ENCODE measurements around the gene ZNF281. TPM values are rescaled to one million over a fixed set of nuclear protein-coding genes. Genes with fewer than 3 reads are reported as not detected.
A peak's percentile ranks its signal among the peaks of the same experiment; 100 is the strongest.

ZNF281 gene
- total RNA-seq, 1 experiment from 2014 or later = 47.7 TPM

- DNase-seq (ENCODE audit: low spot score) (no peak), ATAC-seq (no peak)
- Mint-ChIP-seq H3K9me3 (peaks cover 15% of the 10 kb centered on the region), H3K4me3 (no peak overlapping the region), H3K36me3 (peaks cover 29% of the 10 kb centered on the region), H3K27ac (no peak overlapping the region), H3K4me1 (peaks cover 25% of the 10 kb centered on the region), H3K27me3 (ENCODE audit: low read depth) (no peaks in the 10 kb centered on the region)
- ChIA-PET POLR2A (no interaction called here), CTCF (no interaction called here)
- no peak for TF ChIP-seq EMX1 (CRISPR knock-in tag; IDR thresholded peaks at IDR 0.05)
- TF ChIP-seq ZNF232 (CRISPR knock-in tag; IDR thresholded peaks at IDR 0.05) = no peak
- no peak for TF ChIP-seq NFATC4 (CRISPR knock-in tag; IDR thresholded peaks at IDR 0.05)
- TF ChIP-seq FOXP1 (CRISPR knock-in tag; IDR thresholded peaks at IDR 0.05; ENCODE audit: borderline replicate concordance) = no peak
- no peak for TF ChIP-seq FOXJ3 (CRISPR knock-in tag; IDR thresholded peaks at IDR 0.05; ENCODE audit: borderline replicate concordance)
- no peak for TF ChIP-seq ATF2 (CRISPR knock-in tag; IDR thresholded peaks at IDR 0.05; ENCODE audit: borderline replicate concordance, low read depth)
- TF ChIP-seq PRDM15 (CRISPR knock-in tag; IDR thresholded peaks at IDR 0.05) = no peak
- TF ChIP-seq CREB1 (CRISPR knock-in tag; IDR thresholded peaks at IDR 0.05) = no peak
- no peak for TF ChIP-seq SMAD4 (CRISPR knock-in tag; IDR thresholded peaks at IDR 0.05)
- no peak for TF ChIP-seq ZNF219 (CRISPR knock-in tag; IDR thresholded peaks at IDR 0.05; ENCODE audit: borderline replicate concordance)
- TF ChIP-seq ATF1 (CRISPR knock-in tag; IDR thresholded peaks at IDR 0.05) = no peak
These were observed 34.0 kb upstream of the ZNF281 start for GRCh38 chr1:200443860-200444259.

- Mint-ChIP-seq H3K27me3 (ENCODE audit: low read depth) (no peaks in the 10 kb centered on the region), H3K4me1 (peaks cover 25% of the 10 kb centered on the region), H3K36me3 (peaks cover 21% of the 10 kb centered on the region), H3K27ac (peak overlapping the region; percentile 24; the same call in 1 of the 2 replicates), H3K9me3 (peaks cover 15% of the 10 kb centered on the region), H3K4me3 (no peak overlapping the region)
- ChIA-PET POLR2A (no interaction called here), CTCF (no interaction called here)
- DNase-seq (ENCODE audit: low spot score) (no peak), ATAC-seq (no peak)
- TF ChIP-seq SMAD4 (CRISPR knock-in tag; IDR thresholded peaks at IDR 0.05) (no peak), ZNF263 (CRISPR knock-in tag; IDR thresholded peaks at IDR 0.05; ENCODE audit: low read depth) (no peak), CDX4 (CRISPR knock-in tag; IDR thresholded peaks at IDR 0.05; ENCODE audit: borderline replicate concordance) (no peak), TEAD4 (CRISPR knock-in tag; IDR thresholded peaks at IDR 0.05) (no peak), ZNF232 (CRISPR knock-in tag; IDR thresholded peaks at IDR 0.05) (no peak), MAX (CRISPR knock-in tag; IDR thresholded peaks at IDR 0.05) (no peak), TCF7 (CRISPR knock-in tag; IDR thresholded peaks at IDR 0.05; ENCODE audit: low read depth) (no peak), ESRRA (CRISPR knock-in tag; IDR thresholded peaks at IDR 0.05; ENCODE audit: borderline replicate concordance) (no peak)
These were observed 32.8 kb upstream of the ZNF281 start for GRCh38 chr1:200442537-200443156.

GRCh38 chr1:200442023-200442422 lies 32.2 kb upstream of the ZNF281 start:
- peaks cover 20% of the 10 kb centered on the region for H3K36me3 Mint-ChIP-seq
- ChIA-PET CTCF (no interaction called here), POLR2A (no interaction called here)
- H3K27ac Mint-ChIP-seq = no peak overlapping the region
- ATAC-seq (no peak), DNase-seq (ENCODE audit: low spot score) (no peak)
- no peak overlapping the region for H3K4me3 Mint-ChIP-seq
- TF ChIP-seq TEAD1 (CRISPR knock-in tag; IDR thresholded peaks at IDR 0.05) = no peak
- TF ChIP-seq MXD4 (CRISPR knock-in tag; IDR thresholded peaks at IDR 0.05; ENCODE audit: borderline replicate concordance) = no peak
- TF ChIP-seq ZNF317 (CRISPR knock-in tag; IDR thresholded peaks at IDR 0.05; ENCODE audit: borderline replicate concordance, low read depth) = no peak
- TF ChIP-seq ZBTB43 (CRISPR knock-in tag; IDR thresholded peaks at IDR 0.05) = no peak
- no peak for TF ChIP-seq GTF2I (CRISPR knock-in tag; conservative IDR thresholded peaks at IDR 0.05)
- TF ChIP-seq SMAD4 (CRISPR knock-in tag; IDR thresholded peaks at IDR 0.05) = no peak
- no peak for TF ChIP-seq KAT7 (CRISPR knock-in tag; IDR thresholded peaks at IDR 0.05; ENCODE audit: borderline replicate concordance)
- TF ChIP-seq FOXK1 (CRISPR knock-in tag; IDR thresholded peaks at IDR 0.05) = no peak
- TF ChIP-seq ZMAT4 (CRISPR knock-in tag; IDR thresholded peaks at IDR 0.05) = no peak
- H3K9me3 Mint-ChIP-seq = peaks cover 15% of the 10 kb centered on the region
- no peaks in the 10 kb centered on the region for H3K27me3 Mint-ChIP-seq (ENCODE audit: low read depth)
- peaks cover 25% of the 10 kb centered on the region for H3K4me1 Mint-ChIP-seq
